Right lobe of liver (tissue), 4 donors: Measurements from ENCODE around the gene CNTNAP5.

ENCODE experiments used
- POLR2A ChIP-seq: fragments of 450-650 bp; IDR thresholded peaks from one replicate; pipeline ENCODE4 v1.6.1; 2017; ENCODE audit warnings: antibody characterized with exemption, mild to moderate bottlenecking
- TF ChIP-seq, protein P1 (sequence below), 4 donors: fragments of 200-600 bp in 3 of 4; fragments of 450-650 bp in 1 of 4; IDR thresholded peaks; one replicate each; pipeline versions ENCODE4 v1.5.1 to v1.8.0; 2016 to 2022; ENCODE audit warnings: antibody characterized with exemption in 4 of 4, mild to moderate bottlenecking in 2 of 4
- donor health status: DM: no; HTN: no; CAD: no.
- donor health status: DM: no; HTN: no; CAD: no.
- donor health status: DM: no; HTN: yes; CAD: no.

DNA sequence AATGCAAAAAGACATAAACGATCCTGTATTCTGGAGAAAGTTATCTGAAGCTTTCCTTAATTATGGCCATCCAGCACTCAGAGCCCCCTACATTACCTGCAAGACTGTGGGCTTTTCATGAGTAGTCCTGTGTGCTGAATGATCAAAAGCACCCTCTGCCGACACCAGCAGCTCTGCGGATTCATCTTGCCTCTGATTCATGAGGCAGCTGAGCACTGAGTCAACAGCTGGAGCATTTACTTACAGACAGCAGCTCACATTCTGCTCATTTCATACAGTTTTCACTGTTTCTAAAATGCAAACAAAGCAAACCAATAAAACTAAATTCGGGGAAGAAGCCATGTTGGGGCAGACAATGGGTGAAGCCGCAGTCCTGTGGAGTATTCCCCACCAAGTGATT lies 886.5 kb downstream of the CNTNAP5 start:
- TF ChIP-seq, protein P1, sequence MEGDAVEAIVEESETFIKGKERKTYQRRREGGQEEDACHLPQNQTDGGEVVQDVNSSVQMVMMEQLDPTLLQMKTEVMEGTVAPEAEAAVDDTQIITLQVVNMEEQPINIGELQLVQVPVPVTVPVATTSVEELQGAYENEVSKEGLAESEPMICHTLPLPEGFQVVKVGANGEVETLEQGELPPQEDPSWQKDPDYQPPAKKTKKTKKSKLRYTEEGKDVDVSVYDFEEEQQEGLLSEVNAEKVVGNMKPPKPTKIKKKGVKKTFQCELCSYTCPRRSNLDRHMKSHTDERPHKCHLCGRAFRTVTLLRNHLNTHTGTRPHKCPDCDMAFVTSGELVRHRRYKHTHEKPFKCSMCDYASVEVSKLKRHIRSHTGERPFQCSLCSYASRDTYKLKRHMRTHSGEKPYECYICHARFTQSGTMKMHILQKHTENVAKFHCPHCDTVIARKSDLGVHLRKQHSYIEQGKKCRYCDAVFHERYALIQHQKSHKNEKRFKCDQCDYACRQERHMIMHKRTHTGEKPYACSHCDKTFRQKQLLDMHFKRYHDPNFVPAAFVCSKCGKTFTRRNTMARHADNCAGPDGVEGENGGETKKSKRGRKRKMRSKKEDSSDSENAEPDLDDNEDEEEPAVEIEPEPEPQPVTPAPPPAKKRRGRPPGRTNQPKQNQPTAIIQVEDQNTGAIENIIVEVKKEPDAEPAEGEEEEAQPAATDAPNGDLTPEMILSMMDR (IDR thresholded peaks at IDR 0.05), result no peak
- TF ChIP-seq POLR2A, result no peak
